GM13977 (cell line): ENCODE data around the gene MSI2.
"Not testable (repeated sequence)": the region's sequence is repeated elsewhere in the genome, so short reads cannot be mapped to it uniquely, and the experiment has no call there.

ENCODE experiments used
- DNase-seq: peaks from one replicate; pipeline ENCODE4 v3.0.0; 2012; ENCODE audit warnings: low spot score
- in situ Hi-C: fragments of 300-500 bp; cut with MboI; formaldehyde crosslinking; loops from one replicate; pipeline ENCODE4 v1.12.0; 2022; ENCODE audit warnings: low sequenced_read_pairs, low pct_unique_long_range_greater_than_20kb, mixed read lengths, inconsistent platforms; ENCODE audit not compliant: unreplicated experiment
- TF ChIP-seq, protein P1 (sequence below): IDR thresholded peaks from 2 replicates; pipeline ENCODE4 v1.5.1; 2012; ENCODE audit warnings: mild to moderate bottlenecking, control low read depth; ENCODE audit not compliant: insufficient read depth; ENCODE audit errors: extremely low read depth, missing control alignments

MSI2 gene

DNA sequence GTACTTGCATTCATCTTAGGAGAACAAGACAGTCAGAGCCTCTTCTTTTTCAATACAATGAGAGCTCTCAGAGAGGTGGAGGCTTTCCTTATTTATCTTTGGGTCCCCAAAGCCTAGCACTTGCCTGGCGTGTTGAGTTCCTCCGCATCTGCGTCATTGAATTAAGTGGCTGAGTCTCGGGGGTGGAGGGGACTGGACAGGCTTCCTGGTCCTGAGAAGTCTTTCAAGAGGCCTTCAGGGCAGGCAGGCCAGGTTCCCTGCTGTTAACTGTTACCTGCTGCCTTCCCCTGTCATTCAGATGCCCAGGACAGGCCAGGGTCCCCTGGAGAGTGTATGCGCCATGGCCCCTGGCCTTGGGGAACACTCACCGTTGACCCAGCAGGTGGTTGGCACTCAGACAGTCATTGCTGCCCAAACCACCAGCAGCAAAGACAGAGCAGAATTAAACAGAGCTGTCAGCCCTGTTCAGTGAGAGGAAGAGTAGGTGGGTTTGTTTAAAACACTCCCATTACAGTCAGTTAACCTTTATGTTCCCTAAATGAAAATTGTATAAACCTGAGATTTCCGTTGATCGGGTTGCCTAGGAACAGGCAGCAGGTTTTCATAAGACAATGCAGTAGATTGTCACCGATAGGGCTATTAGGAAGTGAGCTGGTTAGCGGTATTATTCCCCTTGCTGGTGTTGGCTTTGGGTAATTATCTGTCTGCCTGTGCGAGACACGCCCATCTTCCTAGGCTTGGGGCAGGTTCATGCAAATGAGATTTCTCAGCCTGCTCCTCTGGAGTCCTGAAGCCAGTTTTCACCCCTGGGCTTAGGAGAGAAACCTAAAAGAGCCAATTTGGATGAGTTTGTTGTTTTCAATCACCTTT, 356.1 kb downstream of the MSI2 start:
- in situ Hi-C loops, result no loop called here
- no peak for DNase-seq
- TF ChIP-seq, protein P1, sequence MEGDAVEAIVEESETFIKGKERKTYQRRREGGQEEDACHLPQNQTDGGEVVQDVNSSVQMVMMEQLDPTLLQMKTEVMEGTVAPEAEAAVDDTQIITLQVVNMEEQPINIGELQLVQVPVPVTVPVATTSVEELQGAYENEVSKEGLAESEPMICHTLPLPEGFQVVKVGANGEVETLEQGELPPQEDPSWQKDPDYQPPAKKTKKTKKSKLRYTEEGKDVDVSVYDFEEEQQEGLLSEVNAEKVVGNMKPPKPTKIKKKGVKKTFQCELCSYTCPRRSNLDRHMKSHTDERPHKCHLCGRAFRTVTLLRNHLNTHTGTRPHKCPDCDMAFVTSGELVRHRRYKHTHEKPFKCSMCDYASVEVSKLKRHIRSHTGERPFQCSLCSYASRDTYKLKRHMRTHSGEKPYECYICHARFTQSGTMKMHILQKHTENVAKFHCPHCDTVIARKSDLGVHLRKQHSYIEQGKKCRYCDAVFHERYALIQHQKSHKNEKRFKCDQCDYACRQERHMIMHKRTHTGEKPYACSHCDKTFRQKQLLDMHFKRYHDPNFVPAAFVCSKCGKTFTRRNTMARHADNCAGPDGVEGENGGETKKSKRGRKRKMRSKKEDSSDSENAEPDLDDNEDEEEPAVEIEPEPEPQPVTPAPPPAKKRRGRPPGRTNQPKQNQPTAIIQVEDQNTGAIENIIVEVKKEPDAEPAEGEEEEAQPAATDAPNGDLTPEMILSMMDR, result no peak

DNA sequence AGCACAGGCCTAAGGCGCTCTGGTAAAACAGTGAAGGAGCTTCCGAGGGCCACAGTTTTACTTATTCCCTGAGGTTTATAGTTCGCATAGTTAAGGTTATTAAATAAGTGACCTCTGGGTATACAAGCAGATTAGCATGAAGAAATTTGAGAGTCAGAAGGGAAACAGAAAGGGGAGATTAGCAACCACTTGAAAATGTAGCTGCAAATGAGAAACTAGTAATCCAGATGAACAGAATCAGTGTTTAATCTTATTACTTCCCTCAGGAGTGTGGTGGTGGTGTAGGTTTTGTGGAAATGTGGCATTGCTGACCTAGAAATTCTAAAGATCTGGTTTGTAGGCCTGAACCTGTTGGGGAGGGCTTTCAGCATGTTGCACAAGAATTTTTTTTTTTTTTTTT, 358.4 kb downstream of the MSI2 start:
- no peak for DNase-seq
- in situ Hi-C loops, result no loop called here
- TF ChIP-seq, protein P1, result no peak

DNA sequence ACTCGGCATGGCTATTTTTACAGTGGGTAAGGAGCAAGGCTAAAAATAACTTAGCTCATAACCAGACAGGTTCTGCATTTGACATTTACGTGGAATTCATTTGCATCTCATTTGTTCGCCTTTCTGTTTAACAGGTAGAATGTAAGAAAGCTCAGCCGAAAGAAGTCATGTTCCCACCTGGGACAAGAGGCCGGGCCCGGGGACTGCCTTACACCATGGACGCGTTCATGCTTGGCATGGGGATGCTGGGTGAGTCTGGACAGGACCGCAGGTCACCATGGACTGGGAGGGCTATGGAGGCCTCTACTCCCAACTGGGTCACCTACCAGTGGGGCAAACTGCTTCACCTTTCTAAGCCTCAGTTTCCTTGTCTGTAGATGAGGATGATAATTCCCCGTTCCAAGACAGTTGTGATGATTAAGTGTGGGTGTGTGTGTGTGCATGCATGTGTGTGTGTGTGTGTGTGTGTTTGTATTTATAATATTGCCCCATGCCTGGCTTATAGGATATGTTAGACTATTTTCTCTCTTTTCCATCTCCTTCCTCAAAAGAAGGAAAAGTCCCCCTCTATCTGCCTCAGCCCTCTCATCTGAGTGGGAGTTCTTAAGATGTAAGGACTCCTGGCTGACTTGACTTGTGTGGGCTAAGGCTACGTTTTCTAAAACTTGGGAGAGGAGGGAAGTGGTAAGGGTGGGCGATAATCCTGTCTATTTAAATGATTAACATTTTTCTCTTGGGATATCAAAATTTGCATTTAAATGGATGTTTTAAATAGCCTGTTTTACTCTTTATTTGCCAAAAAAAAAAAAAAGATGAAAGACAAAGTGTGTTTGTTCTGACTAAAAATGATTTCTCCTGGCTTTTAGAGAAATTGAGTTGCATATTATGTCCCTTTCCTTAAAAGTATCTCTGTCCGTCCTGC, 359.8 kb downstream of the MSI2 start:
- TF ChIP-seq, protein P1, result no peak
- in situ Hi-C loops, result no loop called here
- DNase-seq, result no peak

DNA sequence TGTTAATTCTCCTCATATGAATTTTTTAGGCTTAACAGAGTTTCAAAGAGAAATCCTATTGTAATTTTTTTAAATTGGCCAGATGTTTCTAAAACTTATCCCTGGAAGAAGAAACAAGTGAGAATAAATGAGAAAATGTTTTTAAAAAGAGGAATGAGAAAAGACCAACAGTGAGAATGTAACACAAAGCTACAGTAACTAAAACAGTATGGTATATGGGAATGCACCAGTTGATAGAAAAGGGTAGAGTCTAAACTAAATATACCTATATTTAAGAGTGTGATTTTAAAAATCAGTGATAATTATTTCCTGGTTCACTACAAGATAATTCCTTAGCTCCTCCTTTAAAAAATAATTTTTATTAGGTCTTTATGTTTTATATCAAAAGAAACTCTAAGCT, 360.9 kb downstream of the MSI2 start:
- TF ChIP-seq, protein P1, result no peak
- in situ Hi-C loops, result no loop called here

DNA sequence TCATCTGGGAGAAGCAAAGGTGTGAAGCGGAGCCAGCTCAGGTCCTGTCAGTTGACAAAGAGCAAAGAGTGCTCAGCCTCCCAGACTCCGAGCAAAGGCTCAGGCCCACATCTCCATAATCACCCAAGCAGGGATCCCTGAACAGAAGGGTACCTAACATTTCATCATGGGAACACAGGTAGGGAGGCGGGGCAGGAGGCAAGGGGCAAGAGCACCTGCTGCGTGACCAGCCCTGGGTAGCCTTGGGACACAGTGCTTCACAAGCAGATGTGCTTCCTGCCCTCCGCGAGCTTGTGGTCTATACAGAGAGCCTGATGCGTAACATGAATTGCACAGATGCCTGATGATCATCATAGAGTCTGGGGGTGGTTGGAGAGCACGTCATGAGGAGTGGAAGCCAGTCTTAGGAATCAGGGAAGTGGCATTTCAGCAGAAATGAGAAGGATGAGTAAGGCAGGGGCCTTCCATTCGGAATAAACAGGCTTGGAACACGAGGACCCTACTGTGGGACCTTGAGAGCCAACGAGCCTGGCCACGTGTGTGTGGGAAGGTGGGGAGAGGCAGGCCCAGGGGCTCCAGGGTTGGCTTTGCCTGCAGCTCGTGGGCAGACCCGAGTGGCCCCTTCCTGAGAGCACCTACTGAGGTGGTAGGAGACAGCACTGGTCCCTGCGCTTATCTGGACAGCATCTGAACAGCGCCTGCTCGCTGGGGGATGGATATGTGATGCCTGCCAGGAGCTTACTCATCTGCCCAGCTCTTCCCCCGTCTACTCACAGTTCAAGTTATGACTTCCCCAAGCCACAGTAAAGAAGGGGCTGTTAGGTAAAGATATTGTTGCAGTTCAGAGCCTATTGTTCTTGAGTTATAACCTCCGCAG, 363.0 kb downstream of the MSI2 start:
- DNase-seq, result no peak
- in situ Hi-C loops, result no loop called here
- TF ChIP-seq, protein P1, result no peak

More for the DNA sequence above, 360.9 kb downstream of the MSI2 start:
- DNase-seq, result no peak

DNA sequence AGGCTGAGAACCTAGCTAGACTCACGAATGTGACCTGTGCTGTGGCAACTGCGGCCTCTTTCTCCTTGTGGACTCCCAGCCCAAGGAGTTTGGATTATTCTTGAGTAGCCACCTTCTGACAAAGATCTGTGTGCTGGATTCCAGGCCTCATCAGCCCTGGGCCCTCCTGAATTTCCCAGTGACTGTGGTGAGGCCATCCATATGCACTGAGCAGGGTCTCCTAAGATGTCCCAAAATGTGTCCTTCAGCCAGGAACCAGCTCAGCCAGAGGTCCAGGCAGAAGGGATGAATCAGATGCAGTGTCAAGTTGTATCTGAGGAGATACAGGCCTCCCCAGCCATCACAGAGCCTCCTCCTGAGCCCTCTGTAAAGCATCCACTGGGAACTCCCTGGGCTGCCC, 364.3 kb downstream of the MSI2 start:
- in situ Hi-C loops, result no loop called here
- TF ChIP-seq, protein P1, result no peak
- no peak for DNase-seq

DNA sequence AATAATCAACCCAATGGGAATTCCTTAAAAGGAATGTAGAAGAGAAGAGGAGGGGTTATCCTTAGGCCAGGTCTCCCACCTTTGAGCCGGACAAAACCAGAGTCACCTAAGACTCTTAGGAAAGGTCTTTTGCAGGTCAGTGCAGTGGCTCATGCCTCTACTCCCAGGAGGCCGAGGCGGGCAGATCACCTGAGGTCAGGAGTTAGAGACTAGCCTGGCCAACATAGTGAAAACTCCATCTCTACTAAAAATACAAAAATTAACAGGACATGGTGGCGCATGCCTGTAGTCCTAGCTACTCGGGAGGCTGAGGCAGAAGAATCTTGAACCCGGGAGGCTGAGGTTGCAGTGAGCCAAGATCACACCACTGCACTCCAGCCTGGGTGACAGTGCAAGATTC, 365.5 kb downstream of the MSI2 start:
- in situ Hi-C loops, DNase-seq: not testable (repeated sequence)
